Astrocyte (in vitro differentiated cells and primary cell): ENCODE results near the gene KLF18. TPM values are rescaled to one million over a fixed set of nuclear protein-coding genes. Genes with fewer than 3 reads are reported as not detected.

Experiments
- DNase-seq: peaks from one replicate; pipeline ENCODE4 v3.0.0-alpha.2; 2010; ENCODE audit warnings: low read depth
- FAIRE-seq: peaks from 2 replicates; lab custom pipeline; 2011; peaks lifted over from hg19 to GRCh38; lab: Jason Lieb, UNC
- H2AFZ ChIP-seq: 2 replicates; pipeline ENCODE4 v1.6.0; 2012; ENCODE audit warnings: low read depth, low read length, inconsistent platforms
- H3K27ac ChIP-seq: 2 replicates; pipeline ENCODE4 v1.5.1; 2011; ENCODE audit warnings: low read depth, low read length, inconsistent platforms
- H3K27me3 ChIP-seq: 2 replicates; pipeline ENCODE4 v1.6.0; 2011; ENCODE audit warnings: low read length, inconsistent platforms; ENCODE audit not compliant: insufficient read depth
- H3K36me3 ChIP-seq: 2 replicates; pipeline ENCODE4 v1.5.1; 2011; ENCODE audit warnings: low read length, inconsistent platforms; ENCODE audit not compliant: insufficient read depth
- H3K4me1 ChIP-seq: 2 replicates; pipeline ENCODE4 v1.5.1; 2011; ENCODE audit warnings: low read length, inconsistent platforms; ENCODE audit not compliant: insufficient read depth
- H3K4me2 ChIP-seq: 2 replicates; pipeline ENCODE4 v1.6.0; 2012; ENCODE audit warnings: low read length, inconsistent platforms
- H3K4me3 ChIP-seq: 2 replicates; pipeline ENCODE4 v1.5.1; 2011; ENCODE audit warnings: low read depth, mild to moderate bottlenecking, low read length, inconsistent platforms; ENCODE audit not compliant: insufficient read depth
- H3K79me2 ChIP-seq: 2 replicates; pipeline ENCODE4 v1.6.0; 2012; ENCODE audit warnings: mild to moderate bottlenecking, low read length, inconsistent platforms; ENCODE audit not compliant: insufficient read depth
- H3K9ac ChIP-seq: 2 replicates; pipeline ENCODE4 v1.6.0; 2012; ENCODE audit warnings: mild to moderate bottlenecking, low read length, inconsistent platforms
- H3K9me3 ChIP-seq: 2 replicates; pipeline ENCODE4 v1.5.1; 2012; ENCODE audit warnings: low read depth, mild to moderate bottlenecking, low read length, inconsistent platforms; ENCODE audit not compliant: insufficient read depth
- H4K20me1 ChIP-seq: 2 replicates; pipeline ENCODE4 v1.6.0; 2012; ENCODE audit warnings: low read length, inconsistent platforms; ENCODE audit not compliant: insufficient read depth
- H3K27ac Mint-ChIP-seq: one replicate; pipeline ENCODE4 v1.8.0; 2021; ENCODE audit warnings: mild to moderate bottlenecking, mixed read lengths; ENCODE audit not compliant: unreplicated experiment
- H3K27me3 Mint-ChIP-seq: one replicate; pipeline ENCODE4 v1.8.0; 2021; ENCODE audit warnings: low read depth, mixed read lengths; ENCODE audit not compliant: unreplicated experiment
- H3K36me3 Mint-ChIP-seq: one replicate; pipeline ENCODE4 v1.8.0; 2021; ENCODE audit warnings: low read depth, mixed read lengths; ENCODE audit not compliant: unreplicated experiment
- H3K4me1 Mint-ChIP-seq: one replicate; pipeline ENCODE4 v1.8.0; 2021; ENCODE audit warnings: low read depth, mixed read lengths; ENCODE audit not compliant: unreplicated experiment
- H3K4me3 Mint-ChIP-seq: one replicate; pipeline ENCODE4 v1.8.0; 2021; ENCODE audit warnings: mild to moderate bottlenecking, moderate library complexity, mixed read lengths; ENCODE audit not compliant: unreplicated experiment
- H3K9me3 Mint-ChIP-seq: one replicate; pipeline ENCODE4 v1.8.0; 2021; ENCODE audit warnings: mild to moderate bottlenecking, mixed read lengths; ENCODE audit not compliant: unreplicated experiment
- EZH2 ChIP-seq: IDR thresholded peaks from 2 replicates; pipeline ENCODE4 v1.6.1; 2012; ENCODE audit warnings: mild to moderate bottlenecking, low read length, inconsistent platforms; ENCODE audit not compliant: insufficient read depth
- total RNA-seq: library from RNA; stranded (reverse); gene quantifications from 2 replicates; pipeline ENCODE4 v1.2.1, GENCODE V29; 2021
- TF ChIP-seq, protein P1 (sequence below): IDR thresholded peaks from 2 replicates; pipeline ENCODE4 v1.5.1; 2011; ENCODE audit warnings: low read depth, mild to moderate bottlenecking, inconsistent platforms, low read length, moderate library complexity; ENCODE audit not compliant: insufficient read depth

The KLF18 gene
- total RNA-seq, 1 donor from 2014 or later = not detected

DNA sequence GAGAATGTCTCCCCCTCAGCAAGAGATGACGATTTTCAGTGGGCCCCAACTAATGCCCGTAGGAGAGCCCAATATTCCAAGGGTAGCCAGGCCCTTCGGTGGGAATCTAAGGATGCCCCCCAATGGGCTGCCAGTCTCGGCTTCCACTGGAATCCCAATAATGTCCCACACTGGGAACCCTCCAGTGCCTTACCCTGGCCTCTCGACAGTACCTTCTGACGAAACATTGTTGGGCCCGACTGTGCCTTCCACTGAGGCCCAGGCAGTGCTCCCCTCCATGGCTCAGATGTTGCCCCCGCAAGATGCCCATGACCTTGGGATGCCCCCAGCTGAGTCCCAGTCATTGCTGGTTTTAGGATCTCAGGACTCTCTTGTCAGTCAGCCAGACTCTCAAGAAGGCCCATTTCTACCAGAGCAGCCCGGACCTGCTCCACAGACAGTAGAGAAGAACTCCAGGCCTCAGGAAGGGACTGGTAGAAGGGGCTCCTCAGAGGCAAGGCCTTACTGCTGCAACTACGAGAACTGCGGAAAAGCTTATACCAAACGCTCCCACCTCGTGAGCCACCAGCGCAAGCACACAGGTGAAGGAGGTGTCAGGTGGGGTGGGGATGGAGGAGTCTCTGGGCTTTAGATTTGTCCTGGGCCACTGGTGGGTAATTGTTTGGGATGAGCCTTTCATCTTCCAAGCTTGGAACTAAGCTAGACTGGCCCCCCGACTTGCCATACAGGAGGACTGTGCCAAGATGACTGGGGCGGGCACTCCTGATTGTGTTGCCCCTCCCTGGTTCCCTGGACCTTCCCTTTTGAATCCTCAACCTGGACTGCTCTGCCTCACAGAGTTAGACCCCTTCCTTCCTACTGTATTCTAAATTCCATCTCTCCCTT is 11.6 kb downstream of the KLF18 start:
- Histone ChIP-seq H3K9ac (no peak overlapping the region), H3K27ac (no peak overlapping the region), H3K4me2 (no peak overlapping the region), H3K9me3 (no peaks in the 10 kb centered on the region), H4K20me1 (no peaks in the 10 kb centered on the region), H3K27me3 (no peaks in the 10 kb centered on the region), H3K36me3 (no peaks in the 10 kb centered on the region), H3K4me3 (no peak overlapping the region), H2AFZ (no peak overlapping the region), H3K79me2 (no peaks in the 10 kb centered on the region), H3K4me1 (no peaks in the 10 kb centered on the region)
- H3K9me3 Mint-ChIP-seq = peaks cover 5% of the 10 kb centered on the region
- H3K4me1 Mint-ChIP-seq = no peaks in the 10 kb centered on the region
- peaks cover 17% of the 10 kb centered on the region for H3K27me3 Mint-ChIP-seq
- no peak for FAIRE-seq
- TF ChIP-seq, protein P1, sequence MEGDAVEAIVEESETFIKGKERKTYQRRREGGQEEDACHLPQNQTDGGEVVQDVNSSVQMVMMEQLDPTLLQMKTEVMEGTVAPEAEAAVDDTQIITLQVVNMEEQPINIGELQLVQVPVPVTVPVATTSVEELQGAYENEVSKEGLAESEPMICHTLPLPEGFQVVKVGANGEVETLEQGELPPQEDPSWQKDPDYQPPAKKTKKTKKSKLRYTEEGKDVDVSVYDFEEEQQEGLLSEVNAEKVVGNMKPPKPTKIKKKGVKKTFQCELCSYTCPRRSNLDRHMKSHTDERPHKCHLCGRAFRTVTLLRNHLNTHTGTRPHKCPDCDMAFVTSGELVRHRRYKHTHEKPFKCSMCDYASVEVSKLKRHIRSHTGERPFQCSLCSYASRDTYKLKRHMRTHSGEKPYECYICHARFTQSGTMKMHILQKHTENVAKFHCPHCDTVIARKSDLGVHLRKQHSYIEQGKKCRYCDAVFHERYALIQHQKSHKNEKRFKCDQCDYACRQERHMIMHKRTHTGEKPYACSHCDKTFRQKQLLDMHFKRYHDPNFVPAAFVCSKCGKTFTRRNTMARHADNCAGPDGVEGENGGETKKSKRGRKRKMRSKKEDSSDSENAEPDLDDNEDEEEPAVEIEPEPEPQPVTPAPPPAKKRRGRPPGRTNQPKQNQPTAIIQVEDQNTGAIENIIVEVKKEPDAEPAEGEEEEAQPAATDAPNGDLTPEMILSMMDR = no peak
- no peak for TF ChIP-seq EZH2
- no peaks in the 10 kb centered on the region for H3K36me3 Mint-ChIP-seq
- no peak overlapping the region for H3K4me3 Mint-ChIP-seq
- no peak for DNase-seq
- no peak overlapping the region for H3K27ac Mint-ChIP-seq

DNA sequence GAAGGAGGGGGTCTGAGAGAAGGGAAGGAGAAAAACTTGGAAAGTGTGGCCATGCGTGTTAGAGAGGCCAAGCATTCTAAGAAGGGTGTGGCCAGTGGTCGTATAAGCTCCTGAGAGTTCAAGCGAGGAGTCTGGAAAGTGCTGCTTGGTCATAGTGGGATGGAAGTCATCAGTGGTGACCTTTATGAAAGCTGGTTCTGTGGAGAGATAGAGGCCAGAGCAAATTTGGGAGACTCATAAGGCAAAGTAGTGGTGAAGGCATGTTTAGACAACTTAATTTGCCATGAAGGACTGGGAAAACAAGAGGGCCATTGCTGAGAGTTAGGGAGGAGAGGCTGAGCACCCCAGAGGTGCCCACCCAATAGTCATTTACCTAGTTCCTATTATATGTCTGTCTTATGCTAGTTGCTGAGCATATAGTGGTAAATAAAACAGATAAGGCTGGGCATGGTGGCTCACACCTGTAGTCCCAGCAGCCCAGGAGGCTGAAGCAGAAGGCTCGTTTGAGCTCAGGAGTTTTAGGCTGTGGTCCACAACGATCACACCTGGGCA is 21.0 kb downstream of the KLF18 start:
- Mint-ChIP-seq H3K27me3 (peaks cover 12% of the 10 kb centered on the region), H3K4me3 (no peak overlapping the region), H3K27ac (no peak overlapping the region), H3K9me3 (peaks cover 6% of the 10 kb centered on the region), H3K4me1 (no peaks in the 10 kb centered on the region), H3K36me3 (no peaks in the 10 kb centered on the region)
- no peaks in the 10 kb centered on the region for H4K20me1 ChIP-seq
- H3K4me3 ChIP-seq = no peak overlapping the region
- H3K9ac ChIP-seq = no peak overlapping the region
- no peaks in the 10 kb centered on the region for H3K36me3 ChIP-seq
- H3K4me2 ChIP-seq = no peak overlapping the region
- TF ChIP-seq, protein P1 = no peak
- TF ChIP-seq EZH2 = no peak
- no peak for DNase-seq
- no peaks in the 10 kb centered on the region for H3K9me3 ChIP-seq
- H2AFZ ChIP-seq = no peak overlapping the region
- H3K27ac ChIP-seq = no peak overlapping the region
- H3K4me1 ChIP-seq = no peaks in the 10 kb centered on the region
- no peaks in the 10 kb centered on the region for H3K79me2 ChIP-seq
- FAIRE-seq = no peak
- peaks cover 7% of the 10 kb centered on the region for H3K27me3 ChIP-seq

DNA sequence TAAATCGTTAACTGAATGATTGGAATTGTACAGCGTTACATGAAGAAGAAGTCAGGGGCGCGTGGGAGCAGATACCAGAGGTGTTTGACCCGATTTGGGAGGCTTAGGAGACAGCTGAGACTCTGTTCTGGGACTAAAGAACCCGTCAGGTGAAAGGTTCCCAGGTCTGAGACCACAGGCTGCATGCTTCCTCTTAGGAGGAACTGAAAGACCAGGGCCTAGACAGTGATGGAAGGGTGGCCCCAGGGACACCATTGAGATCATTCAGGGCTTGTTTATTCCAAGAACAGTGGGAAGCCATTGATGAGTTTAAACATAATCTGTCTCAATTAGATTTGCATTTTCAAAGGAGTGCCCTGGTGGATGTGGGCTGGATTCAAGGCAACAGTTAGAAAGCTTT is 21.9 kb downstream of the KLF18 start:
- Histone ChIP-seq H3K4me3 (no peak overlapping the region), H3K27ac (no peak overlapping the region), H3K36me3 (no peaks in the 10 kb centered on the region), H3K79me2 (no peaks in the 10 kb centered on the region), H2AFZ (no peak overlapping the region), H3K27me3 (peaks cover 7% of the 10 kb centered on the region), H3K9me3 (no peaks in the 10 kb centered on the region), H3K4me2 (no peak overlapping the region), H4K20me1 (no peaks in the 10 kb centered on the region), H3K4me1 (no peaks in the 10 kb centered on the region), H3K9ac (no peak overlapping the region)
- no peaks in the 10 kb centered on the region for H3K4me1 Mint-ChIP-seq
- peaks cover 9% of the 10 kb centered on the region for H3K9me3 Mint-ChIP-seq
- no peak for TF ChIP-seq EZH2
- TF ChIP-seq, protein P1 = no peak
- H3K27me3 Mint-ChIP-seq = peaks cover 12% of the 10 kb centered on the region
- H3K4me3 Mint-ChIP-seq = no peak overlapping the region
- FAIRE-seq (no peak), DNase-seq (no peak)
- no peak overlapping the region for H3K27ac Mint-ChIP-seq
- no peaks in the 10 kb centered on the region for H3K36me3 Mint-ChIP-seq
